IMR-90 (cell line): Measurements from ENCODE around the gene GREB1L.

ENCODE experiments used
- CTCF ChIP-seq: conservative IDR thresholded peaks from 2 replicates; pipeline ENCODE4 v1.5.1; 2012; ENCODE audit warnings: mild to moderate bottlenecking, low read depth, low read length, improper control_type of control experiment
- ELK1 ChIP-seq: fragments of 150-350 bp; IDR thresholded peaks from 2 replicates; pipeline ENCODE4 v1.6.1; 2016; ENCODE audit warnings: low read depth, mild to moderate bottlenecking, low read length, moderate library complexity, borderline replicate concordance
- FOS ChIP-seq: fragments of 150-350 bp; IDR thresholded peaks from 2 replicates; pipeline ENCODE4 v1.6.1; 2016; ENCODE audit warnings: low read depth, low read length
- MAFK ChIP-seq: IDR thresholded peaks from 2 replicates; pipeline ENCODE4 v1.6.1; 2012; ENCODE audit warnings: low read depth, low read length, improper control_type of control experiment
- MXI1 ChIP-seq: IDR thresholded peaks from 2 replicates; pipeline ENCODE4 v1.6.1; 2012; ENCODE audit warnings: low read depth, mild to moderate bottlenecking, low read length, moderate library complexity, borderline replicate concordance
- NFE2L2 ChIP-seq: fragments of 150-350 bp; IDR thresholded peaks from 2 replicates; pipeline ENCODE4 v1.6.1; 2016; ENCODE audit warnings: low read depth, mild to moderate bottlenecking, low read length
- POLR2A ChIP-seq: IDR thresholded peaks from 2 replicates; pipeline ENCODE4 v1.6.1; 2012; ENCODE audit warnings: mild to moderate bottlenecking, low read depth, low read length
- RAD21 ChIP-seq: IDR thresholded peaks from 2 replicates; pipeline ENCODE4 v1.6.1; 2012; ENCODE audit warnings: low read length, improper control_type of control experiment
- SMC3 ChIP-seq: fragments of 150-350 bp; IDR thresholded peaks from 2 replicates; pipeline ENCODE4 v1.6.1; 2016; ENCODE audit warnings: low read depth, mild to moderate bottlenecking, antibody characterized with exemption, low read length, moderate library complexity

- TF ChIP-seq MXI1 (no peak), SMC3 (peak; percentile 49), ELK1 (no peak), FOS (no peak), CTCF (peak; percentile 76), POLR2A (no peak), NFE2L2 (no peak), MAFK (no peak), RAD21 (peak; percentile 71)
These were observed 247.2 kb downstream of the GREB1L start for GRCh38 chr18:21489119-21489750.
